GM12891 (cell line): ENCODE results near the gene ZNF296.

Experiments used
- DNase-seq: peaks from one replicate; pipeline ENCODE4 v3.0.0; 2011; ENCODE audit warnings: low spot score; ENCODE audit not compliant: insufficient read length
- FAIRE-seq: peaks from 2 replicates; lab custom pipeline; 2011; peaks lifted over from hg19 to GRCh38; lab: Jason Lieb, UNC
- PAX5 ChIP-seq: IDR thresholded peaks from 2 replicates; pipeline ENCODE4 v1.6.1; 2011; ENCODE audit warnings: low read length, moderate library complexity, mild to moderate bottlenecking; ENCODE audit not compliant: insufficient read depth, severe bottlenecking
- POLR2A ChIP-seq: IDR thresholded peaks from 2 replicates; pipeline ENCODE4 v1.6.1; 2011; ENCODE audit warnings: low read depth, low read length, control low read depth
- POLR2AphosphoS5 ChIP-seq: IDR thresholded peaks from 2 replicates; pipeline ENCODE4 v1.6.1; 2011; ENCODE audit warnings: low read depth, low read length, control low read depth
- POU2F2 ChIP-seq: IDR thresholded peaks from 2 replicates; pipeline ENCODE4 v1.6.1; 2011; ENCODE audit warnings: low read depth, mild to moderate bottlenecking, control low read depth, low read length, moderate library complexity
- SPI1 ChIP-seq: IDR thresholded peaks from 2 replicates; pipeline ENCODE4 v1.6.1; 2011; ENCODE audit warnings: low read depth, low read length, control low read depth
- TAF1 ChIP-seq: IDR thresholded peaks from 2 replicates; pipeline ENCODE4 v1.6.1; 2011; ENCODE audit warnings: low read depth, low read length, control low read depth

Gene ZNF296

GRCh38 chr19:45103508-45104319 is 27.4 kb upstream of the ZNF296 start:
- FAIRE-seq (no peak), DNase-seq (no peak)
- TF ChIP-seq POLR2AphosphoS5, result no peak
- no peak for TF ChIP-seq SPI1
- no peak for TF ChIP-seq POLR2A
- no peak for TF ChIP-seq PAX5
- TF ChIP-seq POU2F2, result no peak

DNA sequence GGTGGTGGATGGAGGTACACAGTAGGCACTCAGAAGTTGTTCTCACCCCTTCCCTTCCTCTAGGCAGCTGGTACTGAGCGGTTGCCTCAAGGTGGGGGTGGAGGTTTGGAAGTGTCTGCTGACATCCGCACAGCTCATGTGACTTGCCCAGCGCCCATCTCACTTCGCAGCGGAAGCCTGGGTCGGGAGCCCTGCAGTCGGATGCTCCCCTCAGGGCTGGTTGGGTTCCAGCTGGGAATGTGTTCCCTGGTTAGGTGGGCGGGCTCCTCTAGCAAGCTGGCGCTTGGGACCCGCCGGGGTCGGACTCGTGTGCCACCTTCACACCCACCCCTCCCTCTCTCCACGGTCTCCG is 26.9 kb upstream of the ZNF296 start:
- FAIRE-seq, result no peak
- no peak for DNase-seq
- TF ChIP-seq SPI1 (no peak), PAX5 (no peak), POLR2A (no peak), POLR2AphosphoS5 (no peak)

DNA sequence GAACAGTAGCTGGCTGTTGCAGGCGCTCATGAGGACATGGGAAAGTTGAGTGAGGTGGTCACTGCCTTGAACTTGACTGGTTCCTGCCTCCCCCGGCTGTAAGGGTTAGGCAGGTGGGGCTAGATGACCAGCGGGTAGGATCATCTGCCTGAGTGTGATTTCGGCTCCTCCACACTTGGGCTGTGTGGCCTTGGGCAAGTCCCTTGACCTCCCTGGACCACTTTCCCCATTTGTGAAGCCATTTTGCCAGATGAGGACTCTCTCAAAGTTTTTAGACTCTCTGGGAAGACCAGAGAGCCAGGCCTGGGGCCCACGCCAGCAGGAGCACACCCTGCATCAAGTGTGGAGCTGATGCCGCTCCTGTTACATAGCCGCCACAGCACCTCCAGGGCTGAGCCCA is 26.2 kb upstream of the ZNF296 start:
- FAIRE-seq (no peak), DNase-seq (no peak)
- TF ChIP-seq POLR2A (no peak), TAF1 (no peak), SPI1 (no peak), PAX5 (no peak), POLR2AphosphoS5 (no peak), POU2F2 (no peak)

DNA sequence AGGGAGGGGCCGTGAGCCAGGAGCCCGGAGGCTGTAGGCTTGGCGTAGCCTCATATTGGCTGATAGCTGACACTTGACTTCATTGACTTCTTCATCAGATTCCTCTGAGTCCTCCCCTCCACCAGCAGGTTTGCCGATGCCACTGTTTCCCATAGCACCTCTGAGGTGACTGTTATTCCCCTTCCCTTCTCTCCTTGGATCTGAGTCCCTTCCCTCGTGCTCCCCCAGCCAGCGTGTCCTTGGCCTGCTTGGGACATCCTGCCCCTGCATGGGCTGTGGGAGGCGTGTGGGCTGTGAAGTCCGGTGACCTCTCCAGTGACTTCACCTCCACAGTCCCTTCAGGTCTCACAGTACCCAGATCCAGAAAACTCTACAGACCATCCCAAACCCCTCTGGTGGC is 25.5 kb upstream of the ZNF296 start:
- FAIRE-seq (no peak), DNase-seq (no peak)
- TF ChIP-seq TAF1, result no peak
- no peak for TF ChIP-seq SPI1
- no peak for TF ChIP-seq POLR2AphosphoS5
- TF ChIP-seq POLR2A, result no peak
- TF ChIP-seq PAX5, result no peak
- no peak for TF ChIP-seq POU2F2

DNA sequence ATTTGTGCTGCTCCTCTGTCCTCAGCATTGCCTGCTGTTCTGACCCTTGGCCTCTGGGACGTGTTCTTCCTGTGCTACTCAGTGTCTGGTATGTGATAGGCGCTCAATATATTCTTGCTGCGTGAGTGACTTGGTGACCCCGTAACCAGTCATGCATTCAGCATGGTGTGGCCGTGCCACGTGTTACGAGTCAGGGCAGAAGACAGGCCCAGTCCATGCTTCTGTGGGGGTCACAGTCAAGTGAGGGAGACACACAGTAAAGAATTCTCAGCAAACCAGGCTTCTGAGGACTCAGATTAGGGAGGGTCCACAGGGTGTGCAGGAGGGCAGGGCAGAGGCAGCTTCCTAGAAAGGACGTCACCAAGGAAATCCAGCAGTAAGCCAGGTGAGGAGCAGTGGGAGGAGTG is 24.6 kb upstream of the ZNF296 start:
- FAIRE-seq (no peak), DNase-seq (no peak)
- TF ChIP-seq SPI1 (no peak), POLR2AphosphoS5 (no peak), TAF1 (no peak), POLR2A (no peak), POU2F2 (no peak), PAX5 (no peak)

- no peak for DNase-seq
- TF ChIP-seq POLR2A, result no peak
- FAIRE-seq, result no peak
Measured at GRCh38 chr19:45100201-45100600, 23.9 kb upstream of the ZNF296 start.

- DNase-seq (no peak), FAIRE-seq (no peak)
- TF ChIP-seq PAX5 (no peak), POU2F2 (no peak), TAF1 (no peak), POLR2AphosphoS5 (no peak), SPI1 (no peak), POLR2A (no peak)
Measured at GRCh38 chr19:45099467-45100191, 23.4 kb upstream of the ZNF296 start.

DNA sequence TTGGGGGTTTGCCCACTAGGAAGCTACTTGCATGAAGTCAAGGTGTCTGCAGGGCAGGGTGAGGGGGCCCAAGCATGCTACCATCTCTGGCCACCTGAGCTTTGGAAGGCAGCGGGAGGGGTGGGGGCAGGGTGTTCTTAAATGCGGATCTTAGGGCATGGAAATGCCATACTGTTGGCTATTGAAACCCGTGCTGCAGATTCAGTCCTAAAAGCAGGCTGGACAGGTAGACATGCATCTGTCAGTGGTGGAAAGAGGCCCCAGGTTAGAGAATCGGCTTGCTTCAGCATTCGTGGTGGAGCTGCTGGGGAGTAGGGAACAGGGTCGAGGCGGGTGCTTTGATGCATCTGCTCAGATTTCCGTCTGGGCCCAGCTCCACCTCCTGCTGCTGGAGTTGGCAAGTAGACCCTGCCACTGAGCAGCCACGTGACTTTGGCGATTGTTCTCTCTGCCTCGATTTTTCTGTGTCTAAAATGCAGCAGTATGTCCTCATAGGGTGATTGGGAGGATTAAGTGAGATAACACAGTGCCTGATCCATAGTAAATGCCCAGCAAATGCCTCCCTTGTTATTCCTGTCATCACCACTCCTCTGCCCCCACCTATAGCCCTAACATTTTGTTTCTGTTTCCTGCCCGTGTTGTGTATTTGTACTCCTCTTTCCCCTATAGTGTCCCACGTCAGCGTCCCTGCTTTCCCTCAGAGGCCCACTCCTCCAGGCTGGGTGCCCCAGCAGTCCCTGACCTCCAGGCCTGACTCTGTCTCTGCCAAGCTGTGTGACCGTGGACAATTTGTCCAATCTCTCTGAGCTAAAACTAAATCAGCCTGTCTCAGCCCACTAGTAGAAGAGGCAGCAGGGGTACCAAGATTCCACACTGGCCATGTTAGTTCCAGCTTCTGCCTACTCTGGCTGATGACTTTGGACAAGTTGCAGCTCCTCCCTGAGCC is 22.5 kb upstream of the ZNF296 start:
- no peak for FAIRE-seq
- TF ChIP-seq POLR2A, result no peak
- no peak for TF ChIP-seq SPI1
- no peak for TF ChIP-seq POLR2AphosphoS5
- TF ChIP-seq TAF1, result no peak
- TF ChIP-seq PAX5, result no peak
- DNase-seq, result no peak
